WTC11 (cell line): Measurements from ENCODE around the gene FBXW4. TPM values are rescaled to one million over a fixed set of nuclear protein-coding genes. Genes with fewer than 3 reads are reported as not detected.

Experiments used
- ATAC-seq: fragments of 200-7000 bp; cut with Tn5 transposase; 2 replicates; pipeline ENCODE4 v1.10.0; 2021; ENCODE audit warnings: mild to moderate bottlenecking, moderate library complexity
- CTCF ChIA-PET: fragments of 300-600 bp; sonication (Branson Sonifier 250); formaldehyde crosslinking; loops from one replicate; lab custom pipeline; 2021; ENCODE audit warnings: antibody characterized with exemption; lab: Charles Lee
- POLR2A ChIA-PET: fragments of 350-600 bp; sonication (Branson Sonifier 250); formaldehyde crosslinking; loops from one replicate; lab custom pipeline; 2021; ENCODE audit warnings: antibody characterized with exemption; lab: Charles Lee
- DNase-seq: peaks from one replicate; pipeline ENCODE4 v3.0.0; 2021; ENCODE audit warnings: low spot score
- H3K27ac Mint-ChIP-seq: 2 replicates; pipeline ENCODE4 v1.8.0; 2021; ENCODE audit warnings: mixed read lengths
- H3K27me3 Mint-ChIP-seq: 2 replicates; pipeline ENCODE4 v1.8.0; 2021; ENCODE audit warnings: low read depth, mild to moderate bottlenecking, moderate library complexity, mixed read lengths
- H3K36me3 Mint-ChIP-seq: 2 replicates; pipeline ENCODE4 v1.8.0; 2021; ENCODE audit warnings: mixed read lengths
- H3K4me1 Mint-ChIP-seq: 2 replicates; pipeline ENCODE4 v1.8.0; 2022; ENCODE audit warnings: mixed read lengths
- H3K4me3 Mint-ChIP-seq: 2 replicates; pipeline ENCODE4 v1.8.0; 2021; ENCODE audit warnings: mild to moderate bottlenecking, moderate library complexity, mixed read lengths
- H3K9me3 Mint-ChIP-seq: 2 replicates; pipeline ENCODE4 v1.8.0; 2021; ENCODE audit warnings: mixed read lengths
- ATF1 ChIP-seq: sonication (generic); formaldehyde crosslinking; IDR thresholded peaks from 2 replicates; pipeline ENCODE4 v1.8.1; 2023; ENCODE audit warnings: mild to moderate bottlenecking, moderate library complexity, missing genetic modification reagents
- CBFB ChIP-seq: sonication (generic); formaldehyde crosslinking; IDR thresholded peaks from 2 replicates; pipeline ENCODE4 v1.8.1; 2022; ENCODE audit warnings: mild to moderate bottlenecking, low read depth, missing genetic modification reagents
- ETV6 ChIP-seq: sonication (generic); formaldehyde crosslinking; IDR thresholded peaks from 2 replicates; pipeline ENCODE4 v1.8.1; 2022; ENCODE audit warnings: mild to moderate bottlenecking, missing genetic modification reagents
- FOXK1 ChIP-seq: sonication (generic); formaldehyde crosslinking; IDR thresholded peaks from 2 replicates; pipeline ENCODE4 v1.8.0; 2022; ENCODE audit warnings: mild to moderate bottlenecking, moderate library complexity, missing genetic modification reagents
- FOXP4 ChIP-seq: sonication (generic); formaldehyde crosslinking; IDR thresholded peaks from 2 replicates; pipeline ENCODE4 v1.8.0; 2022; ENCODE audit warnings: mild to moderate bottlenecking, missing genetic modification reagents
- GTF2I ChIP-seq: fragments of 250-450 bp; sonication (Bioruptor Pico); conservative IDR thresholded peaks from 2 replicates; pipeline ENCODE4 v1.4.0; 2021; ENCODE audit warnings: mild to moderate bottlenecking
- MAX ChIP-seq: sonication (generic); formaldehyde crosslinking; IDR thresholded peaks from 2 replicates; pipeline ENCODE4 v1.8.0; 2022; ENCODE audit warnings: mild to moderate bottlenecking, missing genetic modification reagents
- MLX ChIP-seq: sonication (generic); formaldehyde crosslinking; IDR thresholded peaks from 2 replicates; pipeline ENCODE4 v1.8.1; 2023; ENCODE audit warnings: mild to moderate bottlenecking, missing genetic modification reagents, moderate library complexity
- PRRX2 ChIP-seq: fragments of 250-450 bp; sonication (Bioruptor Pico); IDR thresholded peaks from 2 replicates; pipeline ENCODE4 v1.8.0; 2021; ENCODE audit warnings: mild to moderate bottlenecking
- RORB ChIP-seq: fragments of 250-450 bp; sonication (Bioruptor Pico); IDR thresholded peaks from 2 replicates; pipeline ENCODE4 v1.9.0; 2021; ENCODE audit warnings: mild to moderate bottlenecking
- TEAD1 ChIP-seq: sonication (generic); formaldehyde crosslinking; IDR thresholded peaks from 2 replicates; pipeline ENCODE4 v1.8.0; 2022; ENCODE audit warnings: mild to moderate bottlenecking, missing genetic modification reagents
- ZNF138 ChIP-seq: sonication (generic); formaldehyde crosslinking; conservative IDR thresholded peaks from 2 replicates; pipeline ENCODE4 v1.8.1; 2022; ENCODE audit warnings: mild to moderate bottlenecking, moderate library complexity, missing genetic modification reagents
- ZNF232 ChIP-seq: sonication (generic); formaldehyde crosslinking; IDR thresholded peaks from 2 replicates; pipeline ENCODE4 v1.8.0; 2022; ENCODE audit warnings: mild to moderate bottlenecking, missing genetic modification reagents
- ZNF423 ChIP-seq: fragments of 250-450 bp; sonication (Bioruptor Pico); IDR thresholded peaks from 2 replicates; pipeline ENCODE4 v2.1.2; 2022; ENCODE audit warnings: mild to moderate bottlenecking, moderate library complexity
- total RNA-seq: library from RNA; stranded (reverse); gene quantifications from 3 replicates; pipeline ENCODE4 v1.2.3, GENCODE V29; 2021
- TF ChIP-seq, protein P1 (sequence below): sonication (generic); formaldehyde crosslinking; IDR thresholded peaks from 2 replicates; pipeline ENCODE4 v1.8.1; 2022; ENCODE audit warnings: missing genetic modification reagents, borderline replicate concordance
- TF ChIP-seq, protein P2 (sequence below): sonication (generic); formaldehyde crosslinking; IDR thresholded peaks from 2 replicates; pipeline ENCODE4 v1.8.1; 2023; ENCODE audit warnings: mild to moderate bottlenecking, missing genetic modification reagents
- TF ChIP-seq, protein P3 (sequence below): sonication (generic); formaldehyde crosslinking; conservative IDR thresholded peaks from 2 replicates; pipeline ENCODE4 v1.8.1; 2022; ENCODE audit warnings: mild to moderate bottlenecking, missing genetic modification reagents

FBXW4 gene
- total RNA-seq, 1 experiment from 2014 or later: 45.3 TPM

- ChIA-PET POLR2A (no interaction called here), CTCF (interaction anchor here (2.8 to 3.8 kb wide), 2 partner anchors 43 to 135 kb away, joined by 12 to 19 read pairs; no protein-coding TSS in a partner anchor)
- DNase-seq: no peak
- H3K4me3 Mint-ChIP-seq: no peak overlapping the region
- TF ChIP-seq ATF1 (CRISPR knock-in tag) (no peak), ETV6 (CRISPR knock-in tag) (no peak), RORB (no peak)
- TF ChIP-seq, protein P1, sequence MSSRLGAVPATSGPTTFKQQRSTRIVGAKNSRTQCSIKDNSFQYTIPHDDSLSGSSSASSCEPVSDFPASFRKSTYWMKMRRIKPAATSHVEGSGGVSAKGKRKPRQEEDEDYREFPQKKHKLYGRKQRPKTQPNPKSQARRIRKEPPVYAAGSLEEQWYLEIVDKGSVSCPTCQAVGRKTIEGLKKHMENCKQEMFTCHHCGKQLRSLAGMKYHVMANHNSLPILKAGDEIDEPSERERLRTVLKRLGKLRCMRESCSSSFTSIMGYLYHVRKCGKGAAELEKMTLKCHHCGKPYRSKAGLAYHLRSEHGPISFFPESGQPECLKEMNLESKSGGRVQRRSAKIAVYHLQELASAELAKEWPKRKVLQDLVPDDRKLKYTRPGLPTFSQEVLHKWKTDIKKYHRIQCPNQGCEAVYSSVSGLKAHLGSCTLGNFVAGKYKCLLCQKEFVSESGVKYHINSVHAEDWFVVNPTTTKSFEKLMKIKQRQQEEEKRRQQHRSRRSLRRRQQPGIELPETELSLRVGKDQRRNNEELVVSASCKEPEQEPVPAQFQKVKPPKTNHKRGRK (CRISPR knock-in tag): no peak
- no peaks in the 10 kb centered on the region for H3K9me3 Mint-ChIP-seq
- H3K4me1 Mint-ChIP-seq: peaks cover 45% of the 10 kb centered on the region
- H3K27me3 Mint-ChIP-seq: no peaks in the 10 kb centered on the region
- ATAC-seq: no peak
- peaks cover 12% of the 10 kb centered on the region; the same call in 1 of the 2 replicates for H3K36me3 Mint-ChIP-seq
- H3K27ac Mint-ChIP-seq: 0 out of 2 replicates have a peak overlapping the region, but pooled peaks have one; percentile 87
Measured at GRCh38 chr10:101645659-101646058, 49.3 kb downstream of the FBXW4 start.

- POLR2A ChIA-PET: interaction anchor here (0.5 to 0.8 kb wide), 2 partner anchors 8 to 26 kb away, joined by 3 read pairs; no protein-coding TSS in a partner anchor
- H3K9me3 Mint-ChIP-seq: no peaks in the 10 kb centered on the region
- DNase-seq (peak; percentile 59), ATAC-seq (peak; percentile 92)
- no peaks in the 10 kb centered on the region for H3K27me3 Mint-ChIP-seq
- peaks cover 40% of the 10 kb centered on the region for H3K4me1 Mint-ChIP-seq
- H3K27ac Mint-ChIP-seq: peak overlapping the region; percentile 93
- CTCF ChIA-PET: interaction anchor here (0.5 to 3.8 kb wide), 10 partner anchors 16 to 173 kb away, joined by 3 to 19 read pairs (median 4); no protein-coding TSS in a partner anchor
- peaks cover 19% of the 10 kb centered on the region; the same call in 1 of the 2 replicates for H3K36me3 Mint-ChIP-seq
- peak; percentile 67; the same call in 1 of the 2 replicates for TF ChIP-seq ZNF232 (CRISPR knock-in tag)
- no peak for TF ChIP-seq ZNF138 (CRISPR knock-in tag)
- no peak for TF ChIP-seq GTF2I
- TF ChIP-seq, protein P2, sequence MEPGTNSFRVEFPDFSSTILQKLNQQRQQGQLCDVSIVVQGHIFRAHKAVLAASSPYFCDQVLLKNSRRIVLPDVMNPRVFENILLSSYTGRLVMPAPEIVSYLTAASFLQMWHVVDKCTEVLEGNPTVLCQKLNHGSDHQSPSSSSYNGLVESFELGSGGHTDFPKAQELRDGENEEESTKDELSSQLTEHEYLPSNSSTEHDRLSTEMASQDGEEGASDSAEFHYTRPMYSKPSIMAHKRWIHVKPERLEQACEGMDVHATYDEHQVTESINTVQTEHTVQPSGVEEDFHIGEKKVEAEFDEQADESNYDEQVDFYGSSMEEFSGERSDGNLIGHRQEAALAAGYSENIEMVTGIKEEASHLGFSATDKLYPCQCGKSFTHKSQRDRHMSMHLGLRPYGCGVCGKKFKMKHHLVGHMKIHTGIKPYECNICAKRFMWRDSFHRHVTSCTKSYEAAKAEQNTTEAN (CRISPR knock-in tag): no peak; the same call in 1 of the 2 replicates
- TF ChIP-seq ETV6 (CRISPR knock-in tag): peak; percentile 83; the same call in 1 of the 2 replicates
- TF ChIP-seq ZNF423 (CRISPR knock-in tag): peak; percentile 87
- peak; percentile 24; the same call in 1 of the 2 replicates for TF ChIP-seq TEAD1 (CRISPR knock-in tag)
- peak; percentile 76; the same call in 1 of the 2 replicates for TF ChIP-seq FOXP4
- TF ChIP-seq PRRX2 (CRISPR knock-in tag): no peak
- TF ChIP-seq MAX (CRISPR knock-in tag): 0 out of 2 replicates have a peak, but pooled peaks have one; percentile 4
- peak; percentile 25; the same call in 1 of the 2 replicates for TF ChIP-seq FOXK1 (CRISPR knock-in tag)
- TF ChIP-seq CBFB (CRISPR knock-in tag): no peak
- TF ChIP-seq, protein P3, sequence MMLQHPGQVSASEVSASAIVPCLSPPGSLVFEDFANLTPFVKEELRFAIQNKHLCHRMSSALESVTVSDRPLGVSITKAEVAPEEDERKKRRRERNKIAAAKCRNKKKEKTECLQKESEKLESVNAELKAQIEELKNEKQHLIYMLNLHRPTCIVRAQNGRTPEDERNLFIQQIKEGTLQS (CRISPR knock-in tag): no peak
- TF ChIP-seq MLX (CRISPR knock-in tag): no peak
- peak overlapping the region; percentile 11; the same call in 1 of the 2 replicates for H3K4me3 Mint-ChIP-seq
Measured at GRCh38 chr10:101644002-101644401, 51.0 kb downstream of the FBXW4 start.
